ENCODE data around the gene STK33.

The STK33 gene

GRCh38 chr11:8370812-8371515 lies 223.1 kb downstream of the STK33 start:
- DNase-seq, result no peak

- DNase-seq, result no peak
Measured at GRCh38 chr11:8369592-8370205, 224.3 kb downstream of the STK33 start.

GRCh38 chr11:8368772-8369171 lies 225.3 kb downstream of the STK33 start:
- no peak for DNase-seq

DNA sequence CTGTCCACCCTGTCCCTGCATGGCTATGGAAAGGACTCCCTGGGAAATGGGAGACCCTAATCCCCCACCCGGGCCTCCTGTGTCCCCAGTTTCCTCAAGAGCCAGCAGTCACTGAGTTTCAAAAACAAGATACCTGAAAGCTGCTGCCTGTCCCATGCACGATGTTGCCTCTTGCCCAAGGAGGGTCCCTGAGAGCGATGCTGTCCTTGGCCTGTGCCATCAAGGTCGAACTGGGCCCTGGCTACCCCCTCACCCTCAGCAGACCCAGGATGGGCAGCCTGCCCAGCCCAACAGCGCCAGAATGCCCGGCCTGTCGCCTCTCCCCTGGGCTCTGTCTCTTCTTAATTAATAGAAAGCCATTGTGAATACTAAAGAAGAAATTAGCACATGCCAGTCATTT lies 225.8 kb downstream of the STK33 start:
- DNase-seq, result no peak

GRCh38 chr11:8366316-8366715 lies 227.7 kb downstream of the STK33 start:
- no peak for DNase-seq

DNA sequence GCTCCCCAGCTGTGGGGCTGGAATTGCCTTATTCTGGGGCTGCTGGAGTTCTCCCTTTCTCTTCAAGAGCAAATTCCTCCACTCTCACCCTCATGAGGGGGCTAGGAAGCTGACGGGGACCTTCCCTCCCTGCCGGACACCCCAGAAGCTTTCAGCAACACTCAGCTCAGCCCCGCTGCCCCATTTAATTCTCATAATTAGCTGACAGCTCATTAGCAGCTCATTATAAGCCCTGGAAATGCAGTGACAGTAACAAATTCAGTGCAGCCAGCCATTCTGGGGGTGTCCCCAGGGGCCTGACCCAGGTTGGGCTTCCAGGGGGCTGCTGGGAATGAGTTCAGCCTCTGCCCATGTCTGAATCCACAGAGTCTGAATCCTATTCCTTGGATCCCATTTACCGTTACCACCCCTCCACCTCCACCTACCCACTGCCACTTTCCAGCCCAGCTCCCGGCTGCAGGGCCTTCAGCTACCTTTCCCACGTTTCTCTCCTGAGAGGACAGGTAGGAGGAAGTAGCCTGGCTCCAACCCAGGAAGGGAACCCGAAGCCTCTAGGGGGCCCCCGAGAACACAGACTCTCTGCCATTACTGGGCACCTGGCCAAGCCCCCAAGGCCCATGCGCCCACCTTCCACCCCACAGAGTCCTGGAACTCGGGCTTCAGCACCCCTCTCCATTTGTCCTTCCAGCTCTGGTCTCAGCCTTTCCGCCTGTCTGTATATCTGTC lies 228.6 kb downstream of the STK33 start:
- DNase-seq, result no peak

DNA sequence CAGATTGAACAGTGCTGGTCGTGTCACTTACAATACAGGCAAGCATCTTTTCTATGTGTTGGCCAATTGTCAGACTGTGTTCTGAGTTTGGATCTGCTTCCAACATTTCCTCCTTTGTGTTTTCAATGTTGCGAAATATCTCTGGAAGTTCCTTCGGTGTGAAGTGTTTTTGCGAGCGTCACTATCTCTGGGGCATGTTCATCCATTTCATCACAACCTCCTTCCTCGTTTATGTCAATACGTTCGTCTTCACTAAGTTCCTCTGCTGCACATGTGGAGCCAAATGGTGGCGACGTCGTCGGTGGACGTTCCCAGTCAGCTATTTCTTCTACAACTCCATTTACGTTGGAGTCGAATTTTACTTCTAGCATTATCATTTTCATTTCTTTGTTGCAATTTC lies 230.1 kb downstream of the STK33 start:
- no peak for DNase-seq

GRCh38 chr11:8362899-8363298 lies 231.1 kb downstream of the STK33 start:
- DNase-seq, result no peak

DNA sequence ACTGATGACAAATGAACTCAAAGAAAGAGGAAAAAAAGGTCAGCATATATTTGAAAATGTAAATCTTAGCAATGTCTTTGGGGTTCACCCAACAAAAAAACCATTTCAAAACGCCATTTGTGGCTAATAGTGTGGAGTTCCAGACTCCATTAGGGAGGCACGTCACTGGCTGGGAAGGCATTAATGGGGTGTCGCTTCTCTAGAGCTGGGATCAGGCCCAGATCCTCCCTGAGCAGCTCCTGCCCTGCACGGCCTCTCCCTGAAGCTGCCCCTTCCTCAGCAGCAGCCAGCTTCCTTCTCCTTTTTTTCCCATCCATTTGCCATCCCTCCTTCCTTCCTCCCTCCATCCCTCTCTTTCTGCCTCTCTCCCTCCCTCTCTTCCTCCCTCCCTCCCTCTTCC lies 231.5 kb downstream of the STK33 start:
- DNase-seq, result no peak

GRCh38 chr11:8361664-8362210 lies 232.3 kb downstream of the STK33 start:
- no peak for DNase-seq

- DNase-seq, result no peak
Measured at GRCh38 chr11:8361206-8361605, 232.8 kb downstream of the STK33 start.

- DNase-seq, result no peak
Measured at GRCh38 chr11:8360086-8360828, 233.8 kb downstream of the STK33 start.

DNA sequence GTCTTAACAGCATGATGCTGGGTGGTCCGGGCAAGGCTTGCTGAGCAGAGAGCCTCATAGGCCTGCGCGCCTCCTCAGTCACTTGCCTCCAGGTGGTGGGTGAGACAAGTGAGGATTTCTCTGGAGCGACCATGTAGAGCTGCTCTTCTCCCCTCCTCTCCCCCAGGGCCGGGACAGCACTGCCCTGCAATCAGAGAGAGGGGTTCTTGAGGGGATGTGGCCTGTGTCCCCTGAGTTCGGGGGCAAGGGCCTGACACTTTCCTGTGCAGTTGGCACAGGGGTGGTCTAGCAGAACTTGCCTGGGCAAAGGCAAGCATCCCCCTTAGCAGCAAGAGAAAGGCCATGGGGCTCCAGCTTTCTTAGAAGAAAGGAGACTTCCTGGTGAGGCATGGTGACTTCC lies 234.5 kb downstream of the STK33 start:
- no peak for DNase-seq

DNA sequence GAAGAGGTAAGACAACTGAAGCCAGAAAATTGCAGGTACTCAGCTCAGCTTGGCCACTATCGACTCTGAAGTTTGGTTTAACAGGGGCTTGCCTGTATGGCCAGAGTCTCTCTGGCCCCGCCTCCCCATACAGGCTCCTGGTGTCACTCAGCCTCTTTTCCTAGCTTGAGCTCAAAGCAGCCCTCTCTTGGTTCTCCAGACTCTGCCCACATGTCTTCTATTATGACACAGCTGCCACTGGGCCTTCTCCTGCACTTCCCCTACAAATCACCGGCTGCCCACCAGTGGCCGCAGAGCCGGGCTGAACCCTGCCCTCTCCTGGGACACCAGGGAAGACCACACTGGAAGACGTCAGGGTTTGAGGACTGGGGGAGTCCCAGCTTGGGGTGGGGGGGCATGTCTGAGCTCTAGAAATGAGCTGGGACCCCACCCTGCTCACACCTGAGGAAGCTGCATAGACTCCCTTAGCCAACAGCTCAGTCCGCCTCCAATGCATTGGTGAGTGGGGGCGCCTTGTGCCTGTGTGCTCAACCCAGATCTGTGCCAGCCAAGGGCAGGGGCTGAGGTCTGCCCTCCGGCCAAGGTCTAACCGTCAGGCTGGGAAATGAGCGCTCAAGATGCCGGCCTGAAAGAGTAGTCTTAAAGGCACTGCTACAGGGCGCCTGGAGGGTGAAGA lies 236.0 kb downstream of the STK33 start:
- no peak for DNase-seq

GRCh38 chr11:8357505-8357888 lies 236.5 kb downstream of the STK33 start:
- DNase-seq, result no peak

GRCh38 chr11:8356721-8357504 lies 237.1 kb downstream of the STK33 start:
- DNase-seq, result no peak

DNA sequence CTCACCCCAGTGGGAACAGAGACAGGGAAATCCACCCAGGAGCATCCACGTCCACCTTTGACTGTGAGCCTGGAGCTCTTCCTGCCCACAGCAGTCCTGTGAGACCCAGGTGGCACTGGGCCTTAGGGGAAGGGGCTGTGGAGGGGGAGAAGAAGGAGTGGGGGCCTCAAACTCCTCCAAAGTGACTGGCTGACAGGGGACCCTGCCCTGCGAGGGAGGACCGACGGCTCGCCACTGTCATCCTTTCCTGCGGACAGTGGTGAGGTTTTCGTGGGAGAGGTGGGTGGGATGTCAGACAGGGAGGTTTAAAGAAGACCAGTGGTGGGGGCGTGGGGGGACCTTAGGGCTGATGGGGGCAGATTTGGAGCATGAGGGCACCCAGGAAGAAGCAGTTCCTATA lies 237.8 kb downstream of the STK33 start:
- no peak for DNase-seq

DNA sequence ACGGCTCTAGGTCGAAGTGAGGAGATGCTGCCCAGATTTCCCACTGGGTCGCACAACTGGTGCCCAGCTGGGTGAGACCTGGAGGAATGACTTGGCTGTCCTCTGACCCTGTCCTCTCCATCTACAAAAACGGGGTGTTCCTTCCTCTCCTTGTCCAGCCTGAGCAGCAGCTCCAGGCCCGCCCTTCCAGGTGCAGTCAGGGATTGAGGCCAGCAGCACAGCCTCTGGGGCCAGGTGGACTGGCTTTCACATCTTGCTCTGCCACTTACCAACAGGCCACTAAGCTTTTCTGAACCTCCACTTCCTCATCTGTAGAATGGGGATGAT lies 238.6 kb downstream of the STK33 start:
- no peak for DNase-seq

DNA sequence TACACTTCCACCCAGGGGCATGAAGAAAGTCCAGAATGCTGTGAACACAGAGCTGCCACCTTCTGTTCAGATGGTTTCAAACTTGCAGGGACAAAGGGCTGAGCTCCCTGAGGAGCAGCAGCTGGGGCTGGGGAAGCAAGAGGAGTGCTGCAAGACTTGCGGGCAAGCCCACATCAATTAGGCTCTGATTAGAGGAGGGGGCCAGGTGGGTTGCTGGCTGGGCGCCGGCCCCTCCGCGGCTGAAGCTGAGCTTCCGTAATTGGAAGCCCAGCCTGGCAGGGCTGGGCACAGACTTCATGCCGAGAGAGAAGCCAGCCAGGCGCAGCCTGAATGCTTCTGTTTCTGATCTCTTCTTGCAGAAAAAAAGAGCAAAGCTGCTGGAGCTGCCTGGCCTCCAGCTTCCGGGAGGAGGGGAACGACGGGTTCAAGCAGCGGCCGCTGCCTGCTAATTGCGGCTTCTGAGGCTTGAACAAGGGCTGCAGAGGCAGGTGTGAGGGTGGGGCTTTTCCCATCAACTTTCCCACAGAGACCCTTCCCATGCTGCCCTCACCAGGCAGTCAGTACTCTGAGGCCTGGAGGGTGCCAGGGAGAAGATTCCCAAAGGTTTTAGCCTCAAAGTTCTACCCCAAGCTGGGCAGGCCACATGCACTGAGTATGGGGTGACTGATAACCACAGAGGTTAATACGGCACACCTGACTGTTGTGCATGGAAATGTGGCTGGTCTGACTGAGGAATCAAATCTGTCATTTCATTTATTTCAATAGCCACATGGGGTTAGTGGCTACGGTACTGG lies 239.2 kb downstream of the STK33 start:
- no peak for DNase-seq

DNA sequence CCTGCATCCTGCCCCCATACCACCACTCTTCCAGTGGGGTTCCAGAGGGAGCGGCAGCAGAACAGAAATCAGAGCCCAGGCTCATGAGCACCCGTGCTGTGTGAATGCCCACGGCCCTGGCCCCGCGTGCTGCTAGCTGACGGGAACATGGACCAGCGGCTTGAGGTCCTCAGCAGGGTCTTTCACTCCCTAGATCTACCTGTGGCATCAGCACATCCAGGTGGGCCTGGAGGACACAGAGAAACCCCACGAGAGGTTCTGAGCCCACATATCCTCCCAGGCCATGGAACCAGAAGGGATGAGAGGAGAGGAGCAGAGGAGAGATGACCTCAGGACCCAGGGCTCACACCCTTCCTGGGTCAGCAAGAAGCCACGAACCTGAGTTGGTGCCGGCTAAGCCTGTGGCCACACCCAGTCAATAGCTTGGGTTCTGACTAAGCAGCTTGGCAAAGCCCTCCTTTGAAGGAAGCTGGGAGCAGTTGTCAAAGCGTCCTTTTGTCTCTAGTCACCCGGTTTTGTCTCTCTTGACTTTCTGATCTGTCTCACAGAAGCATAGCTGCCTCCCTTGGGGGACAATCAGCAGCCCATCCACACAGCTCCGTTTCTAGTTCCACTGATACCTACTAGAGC lies 241.0 kb downstream of the STK33 start:
- DNase-seq, result no peak
